ENCODE results near the gene CUX1. TPM values are rescaled to one million over a fixed set of nuclear protein-coding genes. Genes with fewer than 3 reads are reported as not detected.

The CUX1 gene
- total and polyA plus RNA-seq, 4 donors: 40.5 to 138 (median 69.1) TPM

- Histone ChIP-seq H3K4me1 (ENCODE audit: control insufficient read depth in 5 of 5, insufficient read depth in 5 of 5, low read length in 5 of 5) (peaks cover 0 to 8% (median 0%) of the 10 kb centered on the region in 5 donors), H3K9me3 (ENCODE audit: control insufficient read depth in 4 of 4, insufficient read depth in 3 of 4, low read length in 3 of 4) (no peaks in the 10 kb centered on the region), H3K36me3 (ENCODE audit: control insufficient read depth in 4 of 4, insufficient read depth in 4 of 4, low read length in 4 of 4) (peaks cover 0 to 5% (median 0%) of the 10 kb centered on the region in 4 donors), H3K4me3 (no peak overlapping the region), H3K27ac (ENCODE audit: low read depth in 1 of 2, low read length in 1 of 2) (no peak overlapping the region), H3K9ac (ENCODE audit: insufficient read depth in 1 of 2, low read length in 2 of 2) (no peak overlapping the region), H3K27me3 (ENCODE audit: control insufficient read depth in 3 of 3, insufficient read depth in 3 of 3, low read length in 2 of 3) (no peaks in the 10 kb centered on the region)
- no peak for DNase-seq
- no peak for TF ChIP-seq CTCF (IDR thresholded peaks at IDR 0.05; ENCODE audit: control extremely low read depth, extremely low read depth)
- WGBS, 2 donors: 96 to 98% methylated on average over 12 of the region's 12 CpGs
- no peak for ATAC-seq (ENCODE audit: insufficient read depth, low FRiP score)
Observed at GRCh38 chr7:102222445-102222844, 405.0 kb downstream of the CUX1 start.

- 69 to 80% methylated on average over 5 of the region's 5 CpGs for WGBS, 2 donors
- no peaks in the 10 kb centered on the region for H3K27me3 ChIP-seq (ENCODE audit: control insufficient read depth in 3 of 3, insufficient read depth in 3 of 3, low read length in 2 of 3)
- no peak overlapping the region for H3K27ac ChIP-seq (ENCODE audit: low read depth in 1 of 2, low read length in 1 of 2)
- no peak overlapping the region for H3K4me3 ChIP-seq
- no peak for TF ChIP-seq CTCF (IDR thresholded peaks at IDR 0.05; ENCODE audit: control extremely low read depth, extremely low read depth)
- DNase-seq (no peak), ATAC-seq (ENCODE audit: insufficient read depth, low FRiP score) (no peak)
- no peaks in the 10 kb centered on the region for H3K9me3 ChIP-seq (ENCODE audit: control insufficient read depth in 4 of 4, insufficient read depth in 3 of 4, low read length in 3 of 4)
- H3K4me1 ChIP-seq (ENCODE audit: control insufficient read depth in 5 of 5, insufficient read depth in 5 of 5, low read length in 5 of 5): peaks cover 0 to 8% (median 0%) of the 10 kb centered on the region in 5 donors
- peaks cover 0 to 11% (median under 1%) of the 10 kb centered on the region in 4 donors for H3K36me3 ChIP-seq (ENCODE audit: control insufficient read depth in 4 of 4, insufficient read depth in 4 of 4, low read length in 4 of 4)
- H3K9ac ChIP-seq (ENCODE audit: insufficient read depth in 1 of 2, low read length in 2 of 2): no peak overlapping the region
Observed at GRCh38 chr7:102223184-102223583, 405.8 kb downstream of the CUX1 start.

GRCh38 chr7:102225025-102225424, 407.6 kb downstream of the CUX1 start:
- Histone ChIP-seq H3K36me3 (ENCODE audit: control insufficient read depth in 4 of 4, insufficient read depth in 4 of 4, low read length in 4 of 4) (peaks cover 4 to 23% (median 8%) of the 10 kb centered on the region in 4 donors), H3K27me3 (ENCODE audit: control insufficient read depth in 3 of 3, insufficient read depth in 3 of 3, low read length in 2 of 3) (no peaks in the 10 kb centered on the region), H3K4me3 (no peak overlapping the region), H3K9me3 (ENCODE audit: control insufficient read depth in 4 of 4, insufficient read depth in 3 of 4, low read length in 3 of 4) (no peaks in the 10 kb centered on the region), H3K27ac (ENCODE audit: low read depth in 1 of 2, low read length in 1 of 2) (no peak overlapping the region), H3K9ac (ENCODE audit: insufficient read depth in 1 of 2, low read length in 2 of 2) (no peak overlapping the region), H3K4me1 (ENCODE audit: control insufficient read depth in 5 of 5, insufficient read depth in 5 of 5, low read length in 5 of 5) (peaks cover 0 to 8% (median 0%) of the 10 kb centered on the region in 5 donors)
- no peak for ATAC-seq (ENCODE audit: insufficient read depth, low FRiP score)
- WGBS, 2 donors: 81 to 83% methylated on average over 10 of the region's 10 CpGs
- TF ChIP-seq CTCF (IDR thresholded peaks at IDR 0.05; ENCODE audit: control extremely low read depth, extremely low read depth): no peak
- peak in 2 of 3 donors; percentile 28 to 57 for DNase-seq

GRCh38 chr7:102227371-102227770, 409.9 kb downstream of the CUX1 start:
- ATAC-seq (ENCODE audit: insufficient read depth, low FRiP score) (no peak), DNase-seq (no peak)
- TF ChIP-seq CTCF (IDR thresholded peaks at IDR 0.05; ENCODE audit: control extremely low read depth, extremely low read depth): no peak

More at GRCh38 chr7:102227371-102227770, 409.9 kb downstream of the CUX1 start:
- Histone ChIP-seq H3K4me3 (no peak overlapping the region), H3K27ac (ENCODE audit: low read depth in 1 of 2, low read length in 1 of 2) (no peak overlapping the region), H3K9ac (ENCODE audit: insufficient read depth in 1 of 2, low read length in 2 of 2) (no peak overlapping the region), H3K9me3 (ENCODE audit: control insufficient read depth in 4 of 4, insufficient read depth in 3 of 4, low read length in 3 of 4) (no peaks in the 10 kb centered on the region), H3K27me3 (ENCODE audit: control insufficient read depth in 3 of 3, insufficient read depth in 3 of 3, low read length in 2 of 3) (no peaks in the 10 kb centered on the region), H3K4me1 (ENCODE audit: control insufficient read depth in 5 of 5, insufficient read depth in 5 of 5, low read length in 5 of 5) (no peaks in the 10 kb centered on the region), H3K36me3 (ENCODE audit: control insufficient read depth in 4 of 4, insufficient read depth in 4 of 4, low read length in 4 of 4) (peaks cover 4 to 27% (median 8%) of the 10 kb centered on the region in 4 donors)
- WGBS, 2 donors: 93% methylated on average over 18 of the region's 18 CpGs
